GM06990 (cell line): ENCODE results near the gene SLC27A3.

ENCODE experiments used
- DNase-seq: peaks from one replicate; pipeline ENCODE4 v3.0.0-alpha.2; 2011; ENCODE audit not compliant: insufficient read length; ENCODE audit errors: extremely low read depth
- H3K27me3 ChIP-seq: replicated peaks from 2 replicates; pipeline ENCODE4 v1.6.0; 2011; ENCODE audit warnings: low read length; ENCODE audit not compliant: control insufficient read depth, insufficient read depth
- H3K36me3 ChIP-seq: 2 replicates; pipeline ENCODE4 v1.5.1; 2011; ENCODE audit warnings: low read length; ENCODE audit not compliant: control insufficient read depth, insufficient read depth
- H3K4me3 ChIP-seq: replicated peaks from 2 replicates; pipeline ENCODE4 v1.5.1; 2011; ENCODE audit warnings: low read depth, mild to moderate bottlenecking, control low read depth, low read length
- CTCF ChIP-seq: IDR thresholded peaks from 2 replicates; pipeline ENCODE4 v1.5.1; 2011; ENCODE audit warnings: low read length, control low read depth, mild to moderate bottlenecking, inconsistent platforms; ENCODE audit not compliant: insufficient read depth, poor library complexity, severe bottlenecking

The SLC27A3 gene

GRCh38 chr1:153799566-153800465 lies 24.6 kb downstream of the SLC27A3 start:
- Histone ChIP-seq H3K36me3 (no peaks in the 10 kb centered on the region; the same call in 1 of the 2 replicates), H3K27me3 (no peaks in the 10 kb centered on the region), H3K4me3 (no peak overlapping the region)
- DNase-seq = no peak
- TF ChIP-seq CTCF = no peak

GRCh38 chr1:153800516-153800915 lies 25.3 kb downstream of the SLC27A3 start:
- no peak for DNase-seq
- no peaks in the 10 kb centered on the region for H3K27me3 ChIP-seq
- H3K36me3 ChIP-seq = no peaks in the 10 kb centered on the region; the same call in 1 of the 2 replicates
- no peak for TF ChIP-seq CTCF
- no peak overlapping the region for H3K4me3 ChIP-seq

- Histone ChIP-seq H3K36me3 (no peaks in the 10 kb centered on the region; the same call in 1 of the 2 replicates), H3K27me3 (no peaks in the 10 kb centered on the region), H3K4me3 (no peak overlapping the region)
- TF ChIP-seq CTCF = no peak
- DNase-seq = no peak
Measured at GRCh38 chr1:153801028-153801625, 25.9 kb downstream of the SLC27A3 start.

- no peaks in the 10 kb centered on the region; the same call in 1 of the 2 replicates for H3K36me3 ChIP-seq
- no peak overlapping the region for H3K4me3 ChIP-seq
- no peaks in the 10 kb centered on the region for H3K27me3 ChIP-seq
- no peak for TF ChIP-seq CTCF
- DNase-seq = no peak
Measured at GRCh38 chr1:153801786-153802697, 26.8 kb downstream of the SLC27A3 start.

GRCh38 chr1:153803470-153804056 lies 28.4 kb downstream of the SLC27A3 start:
- no peaks in the 10 kb centered on the region for H3K27me3 ChIP-seq
- no peak for DNase-seq
- H3K36me3 ChIP-seq = peaks cover 4% of the 10 kb centered on the region
- TF ChIP-seq CTCF = no peak
- no peak overlapping the region for H3K4me3 ChIP-seq
